H1 (cell line): ENCODE data around the gene CMKLR1.

Experiments used
- EZH2 ChIP-seq: fragments of 200-600 bp; sonication (generic); IDR thresholded peaks from 2 replicates; pipeline ENCODE4 v1.7.1; 2012; ENCODE audit warnings: low read depth, mild to moderate bottlenecking, moderate library complexity, low read length, inconsistent platforms; ENCODE audit not compliant: severe bottlenecking
- KDM4A ChIP-seq: IDR thresholded peaks from one replicate; pipeline ENCODE4 v1.7.1; 2012; ENCODE audit warnings: low read depth, mild to moderate bottlenecking, moderate library complexity, low read length, inconsistent platforms; ENCODE audit not compliant: severe bottlenecking
- POLR2A ChIP-seq, 2 experiments: IDR thresholded peaks; 1 replicate in 1 of 2; 2 replicates in 1 of 2; pipeline ENCODE4 v1.6.1; 2011; ENCODE audit warnings: low read depth in 2 of 2, low read length in 2 of 2, mild to moderate bottlenecking in 2 of 2; ENCODE audit errors: control extremely low read depth in 1 of 2
- POLR2AphosphoS5 ChIP-seq: IDR thresholded peaks from 2 replicates; pipeline ENCODE4 v1.6.1; 2011; ENCODE audit warnings: low read depth, low read length
- SRF ChIP-seq: IDR thresholded peaks from 2 replicates; pipeline ENCODE4 v1.6.1; 2011; ENCODE audit warnings: mild to moderate bottlenecking, low read depth, low read length, moderate library complexity
- TAF1 ChIP-seq: IDR thresholded peaks from 2 replicates; pipeline ENCODE4 v1.6.1; 2011; ENCODE audit warnings: mild to moderate bottlenecking, low read depth, low read length
- YY1 ChIP-seq: IDR thresholded peaks from 2 replicates; pipeline ENCODE4 v1.6.1; 2011; ENCODE audit warnings: low read depth, mild to moderate bottlenecking, low read length
- ZNF274 ChIP-seq: IDR thresholded peaks from 2 replicates; pipeline ENCODE4 v1.7.0; 2012; ENCODE audit warnings: low read length, borderline replicate concordance; ENCODE audit errors: extremely low read depth
- TF ChIP-seq, protein P1 (sequence below): IDR thresholded peaks from 2 replicates; pipeline ENCODE4 v1.6.1; 2012; ENCODE audit warnings: low read length, inconsistent platforms
- TF ChIP-seq, protein P2 (sequence below), 3 experiments: IDR thresholded peaks; 1 replicate in 2 of 3; 2 replicates in 1 of 3; pipeline versions ENCODE4 v1.5.1 to v1.6.1; 2011; ENCODE audit warnings: low read length in 3 of 3, mild to moderate bottlenecking in 3 of 3, inconsistent platforms in 2 of 3, low read depth in 1 of 3, moderate library complexity in 1 of 3; ENCODE audit not compliant: insufficient read depth in 1 of 3; ENCODE audit errors: control extremely low read depth in 1 of 3
- TF ChIP-seq, protein P3 (sequence below): fragments of 300-600 bp; sonication (generic); IDR thresholded peaks from 2 replicates; pipeline ENCODE4 v1.7.1; 2012; ENCODE audit warnings: low read length, moderate library complexity, mild to moderate bottlenecking, inconsistent platforms; ENCODE audit not compliant: insufficient replicate concordance

- TF ChIP-seq SRF (no peak), POLR2AphosphoS5 (no peak), ZNF274 (no peak), TAF1 (no peak), YY1 (no peak), KDM4A (no peak), EZH2 (no peak), POLR2A (IDR thresholded peaks at IDR 0.05; ENCODE audit: control extremely low read depth in 1 of 2, low read depth in 2 of 2, low read length in 2 of 2) (no peak)
- TF ChIP-seq, protein P1, sequence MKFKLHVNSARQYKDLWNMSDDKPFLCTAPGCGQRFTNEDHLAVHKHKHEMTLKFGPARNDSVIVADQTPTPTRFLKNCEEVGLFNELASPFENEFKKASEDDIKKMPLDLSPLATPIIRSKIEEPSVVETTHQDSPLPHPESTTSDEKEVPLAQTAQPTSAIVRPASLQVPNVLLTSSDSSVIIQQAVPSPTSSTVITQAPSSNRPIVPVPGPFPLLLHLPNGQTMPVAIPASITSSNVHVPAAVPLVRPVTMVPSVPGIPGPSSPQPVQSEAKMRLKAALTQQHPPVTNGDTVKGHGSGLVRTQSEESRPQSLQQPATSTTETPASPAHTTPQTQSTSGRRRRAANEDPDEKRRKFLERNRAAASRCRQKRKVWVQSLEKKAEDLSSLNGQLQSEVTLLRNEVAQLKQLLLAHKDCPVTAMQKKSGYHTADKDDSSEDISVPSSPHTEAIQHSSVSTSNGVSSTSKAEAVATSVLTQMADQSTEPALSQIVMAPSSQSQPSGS, result no peak
- TF ChIP-seq, protein P2, sequence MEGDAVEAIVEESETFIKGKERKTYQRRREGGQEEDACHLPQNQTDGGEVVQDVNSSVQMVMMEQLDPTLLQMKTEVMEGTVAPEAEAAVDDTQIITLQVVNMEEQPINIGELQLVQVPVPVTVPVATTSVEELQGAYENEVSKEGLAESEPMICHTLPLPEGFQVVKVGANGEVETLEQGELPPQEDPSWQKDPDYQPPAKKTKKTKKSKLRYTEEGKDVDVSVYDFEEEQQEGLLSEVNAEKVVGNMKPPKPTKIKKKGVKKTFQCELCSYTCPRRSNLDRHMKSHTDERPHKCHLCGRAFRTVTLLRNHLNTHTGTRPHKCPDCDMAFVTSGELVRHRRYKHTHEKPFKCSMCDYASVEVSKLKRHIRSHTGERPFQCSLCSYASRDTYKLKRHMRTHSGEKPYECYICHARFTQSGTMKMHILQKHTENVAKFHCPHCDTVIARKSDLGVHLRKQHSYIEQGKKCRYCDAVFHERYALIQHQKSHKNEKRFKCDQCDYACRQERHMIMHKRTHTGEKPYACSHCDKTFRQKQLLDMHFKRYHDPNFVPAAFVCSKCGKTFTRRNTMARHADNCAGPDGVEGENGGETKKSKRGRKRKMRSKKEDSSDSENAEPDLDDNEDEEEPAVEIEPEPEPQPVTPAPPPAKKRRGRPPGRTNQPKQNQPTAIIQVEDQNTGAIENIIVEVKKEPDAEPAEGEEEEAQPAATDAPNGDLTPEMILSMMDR (IDR thresholded peaks at IDR 0.05; ENCODE audit: control extremely low read depth in 1 of 3, insufficient read depth in 1 of 3, low read depth in 1 of 3, low read length in 3 of 3), result no peak
- TF ChIP-seq, protein P3, sequence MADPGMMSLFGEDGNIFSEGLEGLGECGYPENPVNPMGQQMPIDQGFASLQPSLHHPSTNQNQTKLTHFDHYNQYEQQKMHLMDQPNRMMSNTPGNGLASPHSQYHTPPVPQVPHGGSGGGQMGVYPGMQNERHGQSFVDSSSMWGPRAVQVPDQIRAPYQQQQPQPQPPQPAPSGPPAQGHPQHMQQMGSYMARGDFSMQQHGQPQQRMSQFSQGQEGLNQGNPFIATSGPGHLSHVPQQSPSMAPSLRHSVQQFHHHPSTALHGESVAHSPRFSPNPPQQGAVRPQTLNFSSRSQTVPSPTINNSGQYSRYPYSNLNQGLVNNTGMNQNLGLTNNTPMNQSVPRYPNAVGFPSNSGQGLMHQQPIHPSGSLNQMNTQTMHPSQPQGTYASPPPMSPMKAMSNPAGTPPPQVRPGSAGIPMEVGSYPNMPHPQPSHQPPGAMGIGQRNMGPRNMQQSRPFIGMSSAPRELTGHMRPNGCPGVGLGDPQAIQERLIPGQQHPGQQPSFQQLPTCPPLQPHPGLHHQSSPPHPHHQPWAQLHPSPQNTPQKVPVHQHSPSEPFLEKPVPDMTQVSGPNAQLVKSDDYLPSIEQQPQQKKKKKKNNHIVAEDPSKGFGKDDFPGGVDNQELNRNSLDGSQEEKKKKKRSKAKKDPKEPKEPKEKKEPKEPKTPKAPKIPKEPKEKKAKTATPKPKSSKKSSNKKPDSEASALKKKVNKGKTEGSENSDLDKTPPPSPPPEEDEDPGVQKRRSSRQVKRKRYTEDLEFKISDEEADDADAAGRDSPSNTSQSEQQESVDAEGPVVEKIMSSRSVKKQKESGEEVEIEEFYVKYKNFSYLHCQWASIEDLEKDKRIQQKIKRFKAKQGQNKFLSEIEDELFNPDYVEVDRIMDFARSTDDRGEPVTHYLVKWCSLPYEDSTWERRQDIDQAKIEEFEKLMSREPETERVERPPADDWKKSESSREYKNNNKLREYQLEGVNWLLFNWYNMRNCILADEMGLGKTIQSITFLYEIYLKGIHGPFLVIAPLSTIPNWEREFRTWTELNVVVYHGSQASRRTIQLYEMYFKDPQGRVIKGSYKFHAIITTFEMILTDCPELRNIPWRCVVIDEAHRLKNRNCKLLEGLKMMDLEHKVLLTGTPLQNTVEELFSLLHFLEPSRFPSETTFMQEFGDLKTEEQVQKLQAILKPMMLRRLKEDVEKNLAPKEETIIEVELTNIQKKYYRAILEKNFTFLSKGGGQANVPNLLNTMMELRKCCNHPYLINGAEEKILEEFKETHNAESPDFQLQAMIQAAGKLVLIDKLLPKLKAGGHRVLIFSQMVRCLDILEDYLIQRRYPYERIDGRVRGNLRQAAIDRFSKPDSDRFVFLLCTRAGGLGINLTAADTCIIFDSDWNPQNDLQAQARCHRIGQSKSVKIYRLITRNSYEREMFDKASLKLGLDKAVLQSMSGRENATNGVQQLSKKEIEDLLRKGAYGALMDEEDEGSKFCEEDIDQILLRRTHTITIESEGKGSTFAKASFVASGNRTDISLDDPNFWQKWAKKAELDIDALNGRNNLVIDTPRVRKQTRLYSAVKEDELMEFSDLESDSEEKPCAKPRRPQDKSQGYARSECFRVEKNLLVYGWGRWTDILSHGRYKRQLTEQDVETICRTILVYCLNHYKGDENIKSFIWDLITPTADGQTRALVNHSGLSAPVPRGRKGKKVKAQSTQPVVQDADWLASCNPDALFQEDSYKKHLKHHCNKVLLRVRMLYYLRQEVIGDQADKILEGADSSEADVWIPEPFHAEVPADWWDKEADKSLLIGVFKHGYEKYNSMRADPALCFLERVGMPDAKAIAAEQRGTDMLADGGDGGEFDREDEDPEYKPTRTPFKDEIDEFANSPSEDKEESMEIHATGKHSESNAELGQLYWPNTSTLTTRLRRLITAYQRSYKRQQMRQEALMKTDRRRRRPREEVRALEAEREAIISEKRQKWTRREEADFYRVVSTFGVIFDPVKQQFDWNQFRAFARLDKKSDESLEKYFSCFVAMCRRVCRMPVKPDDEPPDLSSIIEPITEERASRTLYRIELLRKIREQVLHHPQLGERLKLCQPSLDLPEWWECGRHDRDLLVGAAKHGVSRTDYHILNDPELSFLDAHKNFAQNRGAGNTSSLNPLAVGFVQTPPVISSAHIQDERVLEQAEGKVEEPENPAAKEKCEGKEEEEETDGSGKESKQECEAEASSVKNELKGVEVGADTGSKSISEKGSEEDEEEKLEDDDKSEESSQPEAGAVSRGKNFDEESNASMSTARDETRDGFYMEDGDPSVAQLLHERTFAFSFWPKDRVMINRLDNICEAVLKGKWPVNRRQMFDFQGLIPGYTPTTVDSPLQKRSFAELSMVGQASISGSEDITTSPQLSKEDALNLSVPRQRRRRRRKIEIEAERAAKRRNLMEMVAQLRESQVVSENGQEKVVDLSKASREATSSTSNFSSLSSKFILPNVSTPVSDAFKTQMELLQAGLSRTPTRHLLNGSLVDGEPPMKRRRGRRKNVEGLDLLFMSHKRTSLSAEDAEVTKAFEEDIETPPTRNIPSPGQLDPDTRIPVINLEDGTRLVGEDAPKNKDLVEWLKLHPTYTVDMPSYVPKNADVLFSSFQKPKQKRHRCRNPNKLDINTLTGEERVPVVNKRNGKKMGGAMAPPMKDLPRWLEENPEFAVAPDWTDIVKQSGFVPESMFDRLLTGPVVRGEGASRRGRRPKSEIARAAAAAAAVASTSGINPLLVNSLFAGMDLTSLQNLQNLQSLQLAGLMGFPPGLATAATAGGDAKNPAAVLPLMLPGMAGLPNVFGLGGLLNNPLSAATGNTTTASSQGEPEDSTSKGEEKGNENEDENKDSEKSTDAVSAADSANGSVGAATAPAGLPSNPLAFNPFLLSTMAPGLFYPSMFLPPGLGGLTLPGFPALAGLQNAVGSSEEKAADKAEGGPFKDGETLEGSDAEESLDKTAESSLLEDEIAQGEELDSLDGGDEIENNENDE, result no peak
These were observed 20.4 kb downstream of the CMKLR1 start for GRCh38 chr12:108318472-108319275.
